H1 (cell line): ENCODE results near the gene LRRC45. TPM values are rescaled to one million over a fixed set of nuclear protein-coding genes. Genes with fewer than 3 reads are reported as not detected.
A peak's percentile ranks its signal among the peaks of the same experiment; 100 is the strongest.

Source experiments
- ASH2L ChIP-seq: fragments of 200-600, 300-600 bp; sonication (generic); IDR thresholded peaks from one replicate; pipeline ENCODE4 v1.7.1; 2017; ENCODE audit warnings: low read length
- ATF2 ChIP-seq: IDR thresholded peaks from 2 replicates; pipeline ENCODE4 v1.6.1; 2012; ENCODE audit warnings: low read length, inconsistent platforms
- CEBPB ChIP-seq: IDR thresholded peaks from 2 replicates; pipeline ENCODE4 v1.6.1; 2012; ENCODE audit warnings: low read depth, low read length
- CHD2 ChIP-seq: IDR thresholded peaks from 2 replicates; pipeline ENCODE4 v1.6.1; 2012; ENCODE audit warnings: low read length, improper control_type of control experiment
- CREB1 ChIP-seq: IDR thresholded peaks from 2 replicates; pipeline ENCODE4 v1.6.1; 2012; ENCODE audit warnings: inconsistent platforms
- CTCF ChIP-seq, 3 experiments: IDR thresholded peaks; 1 replicate in 2 of 3; 2 replicates in 1 of 3; pipeline versions ENCODE4 v1.5.1 to v1.6.1; 2011; ENCODE audit warnings: low read length in 3 of 3, mild to moderate bottlenecking in 3 of 3, inconsistent platforms in 2 of 3, low read depth in 1 of 3, moderate library complexity in 1 of 3; ENCODE audit not compliant: insufficient read depth in 1 of 3; ENCODE audit errors: control extremely low read depth in 1 of 3
- EP300 ChIP-seq, 2 experiments: IDR thresholded peaks; 1 replicate in 1 of 2; 2 replicates in 1 of 2; pipeline ENCODE4 v1.6.1; 2011 to 2012; ENCODE audit warnings: low read depth in 2 of 2, low read length in 2 of 2, mild to moderate bottlenecking in 2 of 2, borderline replicate concordance in 1 of 2, inconsistent platforms in 1 of 2, moderate library complexity in 1 of 2
- FOSL1 ChIP-seq: IDR thresholded peaks from 2 replicates; pipeline ENCODE4 v1.6.1; 2011; ENCODE audit warnings: mild to moderate bottlenecking, low read depth, low read length, moderate library complexity; ENCODE audit not compliant: insufficient read depth
- RAD21 ChIP-seq, 2 experiments: IDR thresholded peaks in 1 of 2; conservative IDR thresholded peaks in 1 of 2; 2 replicates each; pipeline ENCODE4 v1.6.1; 2011; ENCODE audit warnings: low read depth in 2 of 2, low read length in 2 of 2, improper control_type of control experiment in 1 of 2, inconsistent platforms in 1 of 2, mild to moderate bottlenecking in 1 of 2, moderate library complexity in 1 of 2
- RXRA ChIP-seq: IDR thresholded peaks from 2 replicates; pipeline ENCODE4 v1.6.1; 2011; ENCODE audit warnings: low read depth, mild to moderate bottlenecking, low read length, moderate library complexity; ENCODE audit not compliant: insufficient read depth
- SIN3A ChIP-seq, 2 experiments: IDR thresholded peaks in 1 of 2; conservative IDR thresholded peaks in 1 of 2; 2 replicates each; pipeline ENCODE4 v1.6.1; 2011 to 2012; ENCODE audit warnings: low read length in 2 of 2, improper control_type of control experiment in 1 of 2, low read depth in 1 of 2, mild to moderate bottlenecking in 1 of 2
- SRF ChIP-seq: IDR thresholded peaks from 2 replicates; pipeline ENCODE4 v1.6.1; 2011; ENCODE audit warnings: mild to moderate bottlenecking, low read depth, low read length, moderate library complexity
- TAF1 ChIP-seq: IDR thresholded peaks from 2 replicates; pipeline ENCODE4 v1.6.1; 2011; ENCODE audit warnings: mild to moderate bottlenecking, low read depth, low read length
- TAF7 ChIP-seq: optimal IDR thresholded peaks from 2 replicates; pipeline ENCODE3; 2011; ENCODE audit warnings: low read depth, mild to moderate bottlenecking, inconsistent platforms, low read length, moderate library complexity, borderline replicate concordance
- TBP ChIP-seq: IDR thresholded peaks from 2 replicates; pipeline ENCODE4 v1.6.1; 2011; ENCODE audit warnings: low read depth, low read length, improper control_type of control experiment
- USF2 ChIP-seq: IDR thresholded peaks from 2 replicates; pipeline ENCODE4 v1.6.1; 2011; ENCODE audit warnings: low read length, improper control_type of control experiment
- YY1 ChIP-seq: IDR thresholded peaks from 2 replicates; pipeline ENCODE4 v1.6.1; 2011; ENCODE audit warnings: low read depth, mild to moderate bottlenecking, low read length
- polyA plus RNA-seq, 7 experiments: library from polyadenylated mRNA; depleted of rRNA in 3 of 7; stranded (reverse) in 5 of 7; unstranded in 2 of 7; fragments of >200 nt in 5 of 7; fragments of 200-250 nt in 2 of 7; gene quantifications; 1 replicate in 5 of 7; 2 replicates in 1 of 7; 4 replicates in 1 of 7; pipeline versions ENCODE4 v1.2.1 to v1.2.3, GENCODE V29; 2011 to 2013; ENCODE audit warnings: missing spikeins in 2 of 7, mixed read lengths in 2 of 7
- total RNA-seq: library from RNA; stranded (reverse); fragmentation: NEBNext Ultra II Directional; extraction: Animal tissue kit (Norgen Biotek cat#: 25700); gene quantifications from 2 replicates; pipeline ENCODE4 v1.2.1, GENCODE V29; 2021

Gene LRRC45
- total and polyA plus RNA-seq, 2 of the 8 experiments (the other 6 are each of a cell fraction or from before 2014, with no cell fraction given): 11.5 to 29.0 TPM

- TF ChIP-seq CTCF (IDR thresholded peaks at IDR 0.05; ENCODE audit: control extremely low read depth in 1 of 3, insufficient read depth in 1 of 3, low read depth in 1 of 3, low read length in 3 of 3) (peak; percentile 87 to 94 (median 87)), TAF1 (no peak), RXRA (no peak), SIN3A (conservative IDR thresholded peaks at IDR 0.05 in 1 of 2, IDR thresholded peaks at IDR 0.05 in 1 of 2; ENCODE audit: low read depth in 1 of 2, low read length in 2 of 2) (peak in 1 of 2 experiments; percentile 73; a peak in 1 of 4 replicates), EP300 (IDR thresholded peaks at IDR 0.05; ENCODE audit: borderline replicate concordance in 1 of 2, low read depth in 2 of 2, low read length in 2 of 2) (no peak), CHD2 (0 out of 2 replicates have a peak, but pooled peaks have one; percentile 12), YY1 (no peak), CEBPB (no peak), USF2 (no peak), TAF7 (no peak), ASH2L (no peak), SRF (no peak), CREB1 (peak; percentile 73), TBP (no peak), ATF2 (no peak), RAD21 (IDR thresholded peaks at IDR 0.05 in 1 of 2, conservative IDR thresholded peaks at IDR 0.05 in 1 of 2; ENCODE audit: low read depth in 2 of 2, low read length in 2 of 2) (peak; percentile 56 to 69), FOSL1 (no peak)
Measured at GRCh38 chr17:82019690-82020571, 3.2 kb upstream of the LRRC45 start (continued).
